Activated CD8-positive, alpha-beta T cell treated with anti-CD3 and anti-CD28 coated beads, Interleukin-2, amount 10 ng/mL, durations not matched to agents 7 days and 5 days (primary cell): ENCODE results near the gene PRKG1. TPM values are rescaled to one million over a fixed set of nuclear protein-coding genes. Genes with fewer than 3 reads are reported as not detected.
"Not testable (repeated sequence)": the region's sequence is repeated elsewhere in the genome, so short reads cannot be mapped to it uniquely, and the experiment has no call there.

Experiments
- ATAC-seq: fragments of 150-1000 bp; cut with Tn5 transposase; one replicate; pipeline ENCODE4 v1.10.0; 2021; ENCODE audit warnings: moderate library complexity
- CTCF ChIA-PET: fragments of 350-600 bp; sonication (Branson Sonifier 250); formaldehyde crosslinking; loops from one replicate; lab custom pipeline; 2021; ENCODE audit warnings: antibody characterized with exemption; lab: Charles Lee
- POLR2A ChIA-PET: fragments of 350-600 bp; sonication (Branson Sonifier 250); formaldehyde crosslinking; loops from one replicate; lab custom pipeline; 2021; ENCODE audit warnings: antibody characterized with exemption; lab: Charles Lee
- DNase-seq: peaks from one replicate; pipeline ENCODE4 v3.0.0-alpha.2; 2020
- H3K27ac Mint-ChIP-seq: one replicate; pipeline ENCODE4 v1.8.0; 2021; ENCODE audit warnings: mild to moderate bottlenecking, mixed read lengths
- H3K27me3 Mint-ChIP-seq: one replicate; pipeline ENCODE4 v1.8.0; 2021; ENCODE audit warnings: low read depth, mixed read lengths
- H3K36me3 Mint-ChIP-seq: one replicate; pipeline ENCODE4 v1.8.0; 2021; ENCODE audit warnings: low read depth, mixed read lengths
- H3K4me1 Mint-ChIP-seq: one replicate; pipeline ENCODE4 v1.8.0; 2021; ENCODE audit warnings: low read depth, mixed read lengths
- H3K4me3 Mint-ChIP-seq: one replicate; pipeline ENCODE4 v1.8.0; 2021; ENCODE audit warnings: mild to moderate bottlenecking, mixed read lengths
- H3K9me3 Mint-ChIP-seq: one replicate; pipeline ENCODE4 v1.8.0; 2022; ENCODE audit warnings: mixed read lengths; ENCODE audit not compliant: insufficient read depth
- total RNA-seq, 2 experiments: library from RNA; stranded (reverse); gene quantifications; one replicate each; pipeline ENCODE4 v1.2.3, GENCODE V29; 2021

Gene PRKG1
- total RNA-seq, 2 experiments from 2014 or later, result not detected

GRCh38 chr10:51340366-51340765 is 266.1 kb downstream of the PRKG1 start:
- Mint-ChIP-seq H3K36me3 (no peaks in the 10 kb centered on the region), H3K4me3 (no peak overlapping the region), H3K27me3 (no peaks in the 10 kb centered on the region), H3K9me3 (no peaks in the 10 kb centered on the region), H3K27ac (no peak overlapping the region), H3K4me1 (no peaks in the 10 kb centered on the region)
- CTCF ChIA-PET, result no interaction called here
- ATAC-seq (no peak), DNase-seq (no peak)
- POLR2A ChIA-PET, result no interaction called here

- CTCF ChIA-PET, result no interaction called here
- no peaks in the 10 kb centered on the region for H3K4me1 Mint-ChIP-seq
- H3K9me3 Mint-ChIP-seq, result no peaks in the 10 kb centered on the region
- ATAC-seq (no peak), DNase-seq (no peak)
- no peaks in the 10 kb centered on the region for H3K36me3 Mint-ChIP-seq
- POLR2A ChIA-PET, result no interaction called here
- no peak overlapping the region for H3K27ac Mint-ChIP-seq
- H3K27me3 Mint-ChIP-seq, result no peaks in the 10 kb centered on the region
- no peak overlapping the region for H3K4me3 Mint-ChIP-seq
Measured at GRCh38 chr10:51340845-51341610, 266.7 kb downstream of the PRKG1 start.

- H3K27me3 Mint-ChIP-seq, DNase-seq, H3K9me3 Mint-ChIP-seq, H3K4me3 Mint-ChIP-seq, H3K27ac Mint-ChIP-seq, ATAC-seq, H3K36me3 Mint-ChIP-seq, POLR2A ChIA-PET, H3K4me1 Mint-ChIP-seq, CTCF ChIA-PET: not testable (repeated sequence)
Measured at GRCh38 chr10:51341745-51342144, 267.5 kb downstream of the PRKG1 start.

GRCh38 chr10:51342381-51342780 is 268.1 kb downstream of the PRKG1 start:
- Mint-ChIP-seq H3K9me3 (no peaks in the 10 kb centered on the region), H3K27ac (no peak overlapping the region), H3K4me3 (no peak overlapping the region), H3K36me3 (no peaks in the 10 kb centered on the region), H3K4me1 (no peaks in the 10 kb centered on the region), H3K27me3 (no peaks in the 10 kb centered on the region)
- ChIA-PET POLR2A (no interaction called here), CTCF (no interaction called here)
- DNase-seq (no peak), ATAC-seq (no peak)

- Mint-ChIP-seq H3K27ac (no peak overlapping the region), H3K9me3 (no peaks in the 10 kb centered on the region), H3K27me3 (no peaks in the 10 kb centered on the region), H3K36me3 (no peaks in the 10 kb centered on the region), H3K4me3 (no peak overlapping the region), H3K4me1 (no peaks in the 10 kb centered on the region)
- ATAC-seq, result no peak
- no peak for DNase-seq
- CTCF ChIA-PET, result no interaction called here
- POLR2A ChIA-PET, result no interaction called here
Measured at GRCh38 chr10:51343391-51343790, 269.1 kb downstream of the PRKG1 start.

GRCh38 chr10:51344371-51344770 is 270.1 kb downstream of the PRKG1 start:
- Mint-ChIP-seq H3K36me3 (no peaks in the 10 kb centered on the region), H3K27me3 (no peaks in the 10 kb centered on the region), H3K27ac (no peak overlapping the region), H3K9me3 (no peaks in the 10 kb centered on the region), H3K4me1 (no peaks in the 10 kb centered on the region), H3K4me3 (no peak overlapping the region)
- ChIA-PET CTCF (no interaction called here), POLR2A (no interaction called here)
- no peak for ATAC-seq
- DNase-seq, result no peak

- no peaks in the 10 kb centered on the region for H3K9me3 Mint-ChIP-seq
- no peak overlapping the region for H3K27ac Mint-ChIP-seq
- H3K36me3 Mint-ChIP-seq, result no peaks in the 10 kb centered on the region
- POLR2A ChIA-PET, result no interaction called here
- no peaks in the 10 kb centered on the region for H3K27me3 Mint-ChIP-seq
- ATAC-seq (no peak), DNase-seq (no peak)
- H3K4me1 Mint-ChIP-seq, result no peaks in the 10 kb centered on the region
- CTCF ChIA-PET, result no interaction called here
- no peak overlapping the region for H3K4me3 Mint-ChIP-seq
Measured at GRCh38 chr10:51348622-51349021, 274.3 kb downstream of the PRKG1 start.

- Mint-ChIP-seq H3K4me3 (no peak overlapping the region), H3K36me3 (no peaks in the 10 kb centered on the region), H3K27ac (no peak overlapping the region), H3K27me3 (no peaks in the 10 kb centered on the region), H3K4me1 (no peaks in the 10 kb centered on the region), H3K9me3 (no peaks in the 10 kb centered on the region)
- POLR2A ChIA-PET, result no interaction called here
- CTCF ChIA-PET, result no interaction called here
- DNase-seq (no peak), ATAC-seq (no peak)
Measured at GRCh38 chr10:51357170-51357569, 282.9 kb downstream of the PRKG1 start.

- H3K4me1 Mint-ChIP-seq, result no peaks in the 10 kb centered on the region
- H3K4me3 Mint-ChIP-seq, result no peak overlapping the region
- ATAC-seq (no peak), DNase-seq (no peak)
- no peak overlapping the region for H3K27ac Mint-ChIP-seq
- ChIA-PET POLR2A (no interaction called here), CTCF (no interaction called here)
- no peaks in the 10 kb centered on the region for H3K9me3 Mint-ChIP-seq
- no peaks in the 10 kb centered on the region for H3K27me3 Mint-ChIP-seq
- H3K36me3 Mint-ChIP-seq, result no peaks in the 10 kb centered on the region
Measured at GRCh38 chr10:51358227-51358626, 283.9 kb downstream of the PRKG1 start.

GRCh38 chr10:51363415-51363814 is 289.1 kb downstream of the PRKG1 start:
- no peaks in the 10 kb centered on the region for H3K9me3 Mint-ChIP-seq
- ChIA-PET CTCF (interaction anchor here (1.3 kb wide), 1 partner anchor 26 kb away, joined by 3 read pairs; no protein-coding TSS in a partner anchor), POLR2A (no interaction called here)
- H3K27me3 Mint-ChIP-seq, result no peaks in the 10 kb centered on the region
- ATAC-seq (no peak), DNase-seq (no peak)
- H3K4me1 Mint-ChIP-seq, result no peaks in the 10 kb centered on the region
- H3K27ac Mint-ChIP-seq, result no peak overlapping the region
- no peak overlapping the region for H3K4me3 Mint-ChIP-seq
- H3K36me3 Mint-ChIP-seq, result no peaks in the 10 kb centered on the region

GRCh38 chr10:51364674-51365073 is 290.4 kb downstream of the PRKG1 start:
- Mint-ChIP-seq H3K4me1 (no peaks in the 10 kb centered on the region), H3K9me3 (no peaks in the 10 kb centered on the region), H3K27ac (no peak overlapping the region), H3K4me3 (no peak overlapping the region), H3K27me3 (no peaks in the 10 kb centered on the region), H3K36me3 (no peaks in the 10 kb centered on the region)
- ChIA-PET POLR2A (no interaction called here), CTCF (no interaction called here)
- no peak for DNase-seq
- ATAC-seq, result no peak

GRCh38 chr10:51366044-51366443 is 291.8 kb downstream of the PRKG1 start:
- CTCF ChIA-PET, result no interaction called here
- H3K36me3 Mint-ChIP-seq, result no peaks in the 10 kb centered on the region
- no peak overlapping the region for H3K27ac Mint-ChIP-seq
- no peak overlapping the region for H3K4me3 Mint-ChIP-seq
- POLR2A ChIA-PET, result no interaction called here
- no peaks in the 10 kb centered on the region for H3K9me3 Mint-ChIP-seq
- no peaks in the 10 kb centered on the region for H3K27me3 Mint-ChIP-seq
- H3K4me1 Mint-ChIP-seq, result no peaks in the 10 kb centered on the region
- ATAC-seq (no peak), DNase-seq (no peak)

GRCh38 chr10:51367127-51367526 is 292.8 kb downstream of the PRKG1 start:
- no peak for ATAC-seq
- no peaks in the 10 kb centered on the region for H3K9me3 Mint-ChIP-seq

More at GRCh38 chr10:51367127-51367526, 292.8 kb downstream of the PRKG1 start:
- ChIA-PET CTCF (no interaction called here), POLR2A (no interaction called here)
- DNase-seq, result no peak
- Mint-ChIP-seq H3K27ac (no peak overlapping the region), H3K4me3 (no peak overlapping the region), H3K27me3 (no peaks in the 10 kb centered on the region), H3K36me3 (no peaks in the 10 kb centered on the region), H3K4me1 (no peaks in the 10 kb centered on the region)
